HG03565 (cell line): ENCODE measurements around the gene FRS2.

ENCODE experiments used
- ATAC-seq: cut with Tn5 transposase; IDR thresholded peaks from one replicate; pipeline ENCODE4 v1.9.1; 2021; ENCODE audit warnings: mild to moderate bottlenecking, moderate library complexity; ENCODE audit not compliant: unreplicated experiment

FRS2 gene

DNA sequence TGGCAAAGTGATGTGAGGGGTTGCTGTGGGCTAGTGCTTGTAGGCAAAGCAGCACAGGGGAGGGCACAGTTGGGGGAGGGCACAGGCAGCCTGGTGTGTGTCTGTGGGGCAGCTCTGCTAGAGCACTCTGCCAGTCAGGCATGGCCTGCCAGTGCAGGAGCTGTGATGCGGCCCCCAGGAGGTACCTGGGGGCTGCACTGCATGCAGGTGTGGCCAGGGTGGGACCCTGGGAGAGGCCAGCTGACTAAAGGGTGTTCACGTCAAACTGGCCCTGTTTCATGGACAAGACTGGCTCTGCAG is 54.1 kb downstream of the FRS2 start:
- ATAC-seq, result no peak

DNA sequence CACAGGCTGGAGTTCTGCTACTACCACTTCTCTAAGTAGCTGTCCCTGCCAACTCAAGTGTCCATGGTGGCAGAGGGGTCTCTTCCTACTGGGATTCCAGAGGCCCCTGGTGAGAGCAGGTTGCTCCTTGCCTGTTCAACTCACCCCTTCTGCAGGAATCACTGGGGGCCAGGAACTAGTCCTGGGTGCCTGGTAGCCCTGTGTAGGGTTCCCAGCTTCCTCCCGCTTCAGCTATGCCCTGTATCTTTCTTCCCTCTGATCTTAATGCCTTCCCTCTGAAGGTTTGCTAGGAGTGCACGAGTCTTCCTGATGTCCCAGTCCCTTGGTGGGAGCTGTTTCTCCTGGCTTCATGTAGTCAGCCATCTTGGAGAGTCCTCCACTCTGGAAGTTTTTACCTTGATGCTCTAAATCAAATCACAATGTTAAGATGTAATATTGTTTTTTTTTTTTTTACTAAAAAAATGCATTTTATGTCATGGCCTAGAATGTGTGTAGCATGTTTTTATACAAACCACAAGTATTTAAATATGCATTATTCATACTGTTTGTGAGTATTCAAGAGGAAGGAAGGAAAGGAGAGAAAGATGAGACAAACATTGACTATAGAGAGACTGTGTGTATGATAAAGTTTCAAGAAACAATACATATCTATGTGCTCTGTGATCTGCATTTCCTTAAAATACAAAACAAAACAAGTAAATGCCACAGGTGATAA is 54.7 kb downstream of the FRS2 start:
- no peak for ATAC-seq

DNA sequence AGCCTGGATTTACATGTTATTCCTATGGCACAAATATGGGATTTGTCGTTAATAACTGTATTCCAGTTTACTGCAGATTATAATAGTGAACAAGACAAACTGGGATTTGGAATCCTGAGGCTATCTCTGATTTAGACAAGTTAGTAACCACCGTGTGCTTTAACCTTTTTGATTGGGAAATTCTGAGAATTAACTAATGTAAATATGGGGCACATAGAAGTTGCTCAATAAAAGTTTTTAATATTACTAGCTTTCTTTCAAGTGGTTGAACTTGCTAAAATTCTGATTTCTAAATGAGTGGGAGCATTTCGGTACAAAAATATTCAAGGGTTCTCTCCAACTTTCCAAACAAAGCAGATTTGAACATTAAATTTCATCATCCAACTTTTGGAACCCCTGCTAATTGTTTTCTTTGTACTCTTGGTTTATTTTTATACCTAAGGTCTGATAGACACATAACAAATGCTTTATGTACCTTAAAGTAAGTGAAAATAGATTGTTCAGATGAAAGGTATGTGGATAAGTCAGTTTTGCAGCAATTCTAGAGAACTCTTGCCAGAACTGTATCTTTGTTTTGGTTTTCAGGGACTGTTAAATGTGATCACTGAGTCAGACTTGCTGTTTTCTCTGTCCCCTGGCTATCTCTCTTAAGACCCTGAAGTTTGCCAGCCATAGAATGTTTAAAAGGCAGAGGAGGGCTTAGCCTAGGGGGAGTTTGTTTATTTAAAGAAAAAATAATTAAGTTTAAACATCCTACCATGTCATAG is 57.5 kb downstream of the FRS2 start:
- no peak for ATAC-seq

DNA sequence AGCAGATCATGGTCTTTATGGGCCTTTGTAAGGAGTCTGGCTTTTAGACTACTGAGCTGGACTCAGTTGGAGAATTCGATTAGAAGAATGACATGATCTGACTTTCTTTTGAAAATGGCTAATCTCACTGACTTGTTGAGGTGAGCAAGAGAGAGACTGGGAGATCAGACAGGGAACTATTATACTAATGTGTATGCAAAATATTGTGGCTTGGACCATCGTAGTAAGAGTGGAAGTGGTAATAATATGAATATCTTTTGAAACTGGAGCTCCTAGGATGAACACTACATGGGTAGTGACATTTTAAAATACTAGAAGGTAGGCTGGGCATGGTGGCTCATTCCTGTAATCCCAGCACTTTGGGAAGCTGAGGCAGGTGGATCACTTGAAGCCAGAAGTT is 58.8 kb downstream of the FRS2 start:
- no peak for ATAC-seq

DNA sequence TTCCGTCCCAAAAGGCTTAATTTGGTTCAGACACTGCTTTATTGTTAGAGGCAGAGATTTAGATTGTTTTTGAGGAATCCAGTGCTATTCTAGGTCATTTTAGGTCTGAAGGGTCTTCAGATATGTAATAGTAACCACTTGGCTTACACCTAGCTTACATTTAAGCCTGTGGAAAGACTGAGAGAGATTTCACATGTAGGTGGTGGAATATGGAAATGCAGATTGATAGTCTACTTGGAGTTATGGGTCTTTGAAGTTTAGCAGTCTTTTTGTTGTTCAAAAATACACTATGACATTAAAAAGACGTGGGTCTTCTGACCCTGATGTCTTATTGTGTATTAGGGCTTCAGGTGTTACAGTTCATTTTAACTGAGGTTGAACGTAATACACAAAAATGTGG is 63.7 kb downstream of the FRS2 start:
- no peak for ATAC-seq

DNA sequence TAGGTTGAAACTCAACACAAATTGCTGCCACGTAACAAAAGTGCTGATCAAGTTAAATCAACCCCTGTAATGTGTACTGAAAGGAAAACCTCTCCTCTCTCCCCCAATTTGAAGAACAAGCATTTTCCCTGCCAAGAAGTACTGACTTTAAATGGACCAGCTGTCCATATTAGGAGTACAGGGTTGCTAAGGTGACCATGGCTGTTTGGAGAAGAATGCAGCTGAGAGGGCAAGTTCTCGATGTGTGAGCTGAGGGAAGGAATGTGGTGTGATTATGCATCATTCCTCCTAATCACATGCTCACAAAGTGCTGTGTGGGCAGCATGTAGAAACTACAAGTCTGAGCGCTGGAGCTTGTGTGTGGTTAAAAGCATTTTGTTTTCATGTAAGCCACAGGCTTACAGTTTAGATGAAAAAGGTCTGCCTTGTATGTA is 64.2 kb downstream of the FRS2 start:
- peak; percentile 94 for ATAC-seq

DNA sequence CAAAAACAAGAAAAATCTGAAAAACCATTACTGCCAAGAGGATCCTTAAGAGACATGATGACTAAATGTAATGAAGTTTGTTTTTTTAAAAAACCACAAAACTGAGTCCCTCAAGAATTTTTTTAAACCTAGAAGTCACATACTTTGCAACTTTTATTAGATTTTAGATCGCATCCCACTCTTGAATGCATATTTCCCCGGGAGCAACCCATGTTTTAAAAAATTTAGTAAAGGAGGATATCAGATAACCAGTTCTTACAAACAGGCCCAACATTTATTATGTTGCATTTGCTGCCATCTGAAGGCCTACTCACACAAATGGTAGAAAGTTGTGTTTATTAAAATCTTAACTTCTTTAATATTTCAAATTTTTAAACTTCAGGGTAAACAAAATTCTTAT is 70.8 kb downstream of the FRS2 start:
- ATAC-seq, result no peak

DNA sequence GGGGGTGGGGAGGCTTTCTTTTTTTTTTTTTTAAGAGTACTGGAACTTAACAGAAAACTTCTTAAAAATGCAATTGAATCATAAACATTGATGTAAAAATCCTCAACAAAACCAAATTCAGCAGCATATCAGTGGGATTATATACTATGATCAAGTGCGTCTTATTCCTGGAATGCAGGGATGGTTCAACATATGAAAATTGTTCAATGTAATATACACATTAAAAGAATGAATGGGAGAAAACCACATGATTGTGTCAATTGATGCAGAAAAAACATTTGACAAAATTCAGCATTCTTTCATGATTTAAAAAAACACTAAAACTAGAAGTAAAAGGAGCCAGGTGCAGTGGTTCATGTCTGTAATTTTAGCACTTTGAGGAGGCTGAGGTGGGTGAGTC is 73.9 kb downstream of the FRS2 start:
- ATAC-seq, result no peak

DNA sequence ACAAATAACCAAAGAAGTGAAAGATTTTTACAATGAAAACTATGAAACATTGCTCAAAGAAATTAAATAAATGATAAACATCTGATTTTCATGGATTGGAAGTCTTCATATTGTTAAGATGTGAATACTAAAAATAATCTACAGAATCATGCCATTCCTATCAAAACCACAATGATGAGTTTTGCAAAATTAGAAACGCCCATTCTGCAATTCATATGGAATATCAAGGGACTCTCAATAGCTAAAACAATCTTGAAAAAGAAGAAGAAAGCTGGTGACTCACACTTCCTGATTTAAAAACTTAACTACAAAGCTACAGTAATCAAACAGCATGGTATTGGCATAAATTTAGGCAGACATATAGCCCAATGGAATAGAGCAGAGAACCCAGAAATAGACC is 74.9 kb downstream of the FRS2 start:
- ATAC-seq, result no peak

DNA sequence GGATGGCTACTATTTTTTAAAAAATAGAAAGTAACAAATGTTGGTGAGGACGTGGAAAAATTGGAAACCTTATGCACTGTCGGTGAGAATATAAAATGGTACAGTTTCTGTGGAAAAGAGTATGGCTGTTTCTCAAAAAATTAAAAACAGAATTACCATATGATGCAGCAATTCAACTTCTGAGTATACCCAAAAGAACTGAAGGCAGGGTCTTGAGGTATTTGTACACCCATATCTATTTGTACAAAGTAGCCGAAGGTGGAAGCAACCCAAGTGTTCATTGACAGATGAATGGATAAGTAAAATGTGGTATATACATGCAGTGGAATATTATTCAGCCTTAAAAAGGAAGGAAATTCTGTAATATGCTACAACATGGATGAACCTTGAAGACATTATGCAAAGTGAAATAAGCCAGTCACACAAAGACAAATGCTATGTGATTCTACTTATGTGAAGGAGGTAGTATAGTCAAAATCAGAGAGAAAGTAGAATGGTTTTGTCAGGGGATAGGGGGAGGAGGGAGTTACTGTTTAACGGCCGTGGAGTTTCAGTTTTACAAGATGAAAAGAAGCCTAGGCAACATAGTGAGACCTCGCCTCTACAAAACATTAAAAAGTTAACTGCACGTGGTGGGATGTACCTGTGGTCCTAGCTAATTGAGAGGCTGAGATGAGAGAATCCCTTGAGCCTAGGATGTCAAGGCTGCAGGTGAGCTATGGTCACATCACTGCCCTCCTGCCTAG is 76.7 kb downstream of the FRS2 start:
- peak; percentile 67 for ATAC-seq

DNA sequence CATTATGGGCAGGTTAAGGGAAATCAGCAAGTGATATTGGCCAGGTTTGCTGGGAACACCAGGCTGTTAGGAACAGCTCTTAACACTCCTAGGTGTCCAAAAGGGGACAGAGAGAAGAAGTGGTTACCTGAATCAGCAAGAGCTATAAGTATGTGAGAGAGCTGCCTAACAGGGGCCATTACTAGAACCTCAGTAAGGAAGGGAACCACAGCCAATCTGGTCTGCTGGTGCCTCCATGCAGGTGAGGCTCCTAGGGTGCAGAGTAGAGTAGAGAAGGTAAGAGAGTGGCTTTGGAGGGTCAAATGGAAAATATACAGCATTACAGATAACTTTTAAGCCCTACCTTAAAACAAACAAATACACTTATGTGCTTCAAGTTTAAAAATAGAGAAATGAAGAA is 78.5 kb downstream of the FRS2 start:
- ATAC-seq, result no peak

DNA sequence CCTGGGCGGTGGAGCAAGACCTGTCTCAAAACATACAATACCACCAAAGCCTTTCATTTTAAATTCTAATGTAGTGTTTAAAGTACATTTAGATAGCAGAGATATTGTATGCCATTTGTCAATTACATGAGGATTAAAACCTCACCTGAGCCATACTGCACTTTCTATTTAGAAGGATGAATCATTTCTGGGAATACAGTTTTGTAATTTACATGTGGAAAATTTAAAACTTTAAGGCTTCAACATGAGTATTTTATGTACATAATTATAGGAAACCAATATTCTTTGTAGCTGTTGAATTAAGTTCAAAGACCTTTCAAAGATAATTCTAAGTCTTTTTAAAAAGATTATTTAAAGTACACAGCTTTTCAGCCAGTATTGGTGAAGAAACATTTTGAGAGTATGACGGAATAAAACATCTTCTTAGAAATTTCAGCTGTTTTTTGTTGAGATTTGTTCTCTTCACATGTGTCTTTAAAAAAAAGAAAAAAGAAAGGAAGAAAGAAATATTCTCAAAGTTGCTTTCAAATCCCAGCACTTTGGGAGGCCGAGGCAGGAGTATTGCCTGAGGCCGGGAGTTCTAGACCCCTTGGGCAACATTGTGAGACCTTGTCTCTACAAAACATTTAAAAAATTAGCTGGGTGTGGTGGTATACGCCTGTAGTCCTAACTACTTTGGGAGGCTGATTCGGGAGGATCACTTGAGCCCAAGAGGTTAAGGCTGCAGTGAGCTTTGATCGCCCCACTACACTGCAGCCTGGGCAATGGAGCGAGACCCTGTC is 80.6 kb downstream of the FRS2 start:
- ATAC-seq, result no peak

DNA sequence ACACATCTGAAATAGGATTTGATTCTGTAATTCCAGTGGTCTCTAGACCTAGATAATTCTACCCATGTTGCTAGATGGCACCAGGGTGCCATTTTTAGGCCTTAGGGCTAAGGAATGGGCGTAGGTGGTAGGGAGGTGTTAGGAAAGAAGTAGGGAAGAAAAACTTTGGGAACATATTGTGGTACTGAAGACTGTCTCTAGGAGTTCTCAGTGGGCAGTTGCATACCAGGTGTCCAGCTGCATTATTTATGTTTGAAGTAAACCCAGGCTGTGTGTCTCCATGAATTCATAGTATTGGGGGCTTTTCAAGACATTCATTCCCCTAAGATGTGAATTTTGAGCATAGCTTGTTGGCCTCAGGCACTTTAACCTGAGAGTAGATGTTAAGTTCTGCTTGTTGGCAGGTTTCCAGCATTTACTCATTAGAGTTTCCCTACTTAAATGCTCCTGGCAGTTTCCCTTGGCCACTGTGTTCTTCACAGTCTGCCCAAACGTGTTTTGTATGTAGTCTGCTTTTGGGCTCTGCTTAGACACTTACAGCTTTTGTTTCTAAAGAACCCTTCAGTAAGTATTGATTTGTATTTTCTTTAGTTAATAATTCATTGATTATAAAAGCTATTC is 83.5 kb downstream of the FRS2 start:
- no peak for ATAC-seq

DNA sequence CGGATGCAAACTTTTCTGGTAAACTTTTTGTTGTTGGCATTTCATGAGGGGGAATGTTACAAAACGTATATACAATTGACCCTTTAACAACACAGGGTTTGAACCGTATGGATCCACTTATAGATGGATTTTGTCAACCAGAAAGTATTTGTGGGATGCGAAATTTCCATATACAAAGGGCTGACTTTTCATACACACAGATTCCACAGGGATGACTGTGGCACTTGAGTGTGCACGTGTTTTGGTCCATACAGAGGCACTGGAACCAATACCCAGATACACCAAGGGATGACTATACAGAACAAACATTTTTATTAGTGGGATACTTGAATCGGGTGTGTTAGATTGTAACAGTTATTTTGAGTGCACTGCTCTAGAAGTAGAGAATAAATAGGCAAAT is 85.3 kb downstream of the FRS2 start:
- no peak for ATAC-seq

DNA sequence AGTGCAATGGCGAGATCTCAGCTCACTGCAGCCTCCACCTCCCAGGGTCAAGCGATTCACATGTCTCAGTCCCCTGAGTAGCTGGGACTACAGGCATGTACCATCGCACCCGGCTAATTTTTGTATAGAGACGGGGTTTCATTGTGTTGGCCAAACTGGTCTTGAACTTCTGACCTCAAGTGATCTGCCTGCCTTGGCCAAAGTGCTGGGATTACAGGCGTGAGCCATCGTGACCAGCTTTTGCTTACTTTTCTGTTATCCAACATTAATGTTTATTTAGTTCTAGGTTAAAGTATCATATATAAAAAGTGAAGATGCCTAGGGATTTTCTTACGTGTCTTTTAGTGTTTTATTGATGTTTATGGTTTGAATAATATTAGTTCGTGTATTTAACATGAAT is 86.2 kb downstream of the FRS2 start:
- no peak for ATAC-seq

DNA sequence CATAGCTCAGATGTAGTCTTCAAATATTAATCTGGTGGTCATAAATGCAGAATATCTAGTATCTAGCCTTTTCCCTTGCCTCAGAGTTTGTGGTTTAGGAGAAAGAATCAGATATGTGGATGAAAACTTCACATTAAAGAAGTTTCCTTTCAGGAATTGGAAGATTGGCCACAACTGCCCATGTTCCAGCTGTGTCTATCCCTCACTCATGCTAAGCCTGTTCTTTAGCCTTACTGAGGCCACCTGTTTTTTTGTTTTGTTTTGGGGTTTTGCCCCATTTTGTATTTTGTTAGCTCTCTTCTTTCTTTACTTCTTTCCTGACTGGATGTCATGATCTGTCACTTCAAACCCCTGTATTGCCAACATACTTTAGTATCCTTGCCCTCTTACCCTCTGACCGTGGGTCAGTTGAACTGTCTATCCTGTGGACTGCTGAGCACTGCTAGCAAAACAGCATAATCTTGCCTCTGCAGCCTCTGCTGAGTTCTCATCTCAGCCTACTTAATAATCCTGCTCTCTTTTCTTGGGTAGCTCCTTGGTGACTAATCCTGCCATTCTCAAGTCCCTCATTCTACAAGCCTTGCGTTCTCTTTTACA is 93.1 kb downstream of the FRS2 start:
- no peak for ATAC-seq

DNA sequence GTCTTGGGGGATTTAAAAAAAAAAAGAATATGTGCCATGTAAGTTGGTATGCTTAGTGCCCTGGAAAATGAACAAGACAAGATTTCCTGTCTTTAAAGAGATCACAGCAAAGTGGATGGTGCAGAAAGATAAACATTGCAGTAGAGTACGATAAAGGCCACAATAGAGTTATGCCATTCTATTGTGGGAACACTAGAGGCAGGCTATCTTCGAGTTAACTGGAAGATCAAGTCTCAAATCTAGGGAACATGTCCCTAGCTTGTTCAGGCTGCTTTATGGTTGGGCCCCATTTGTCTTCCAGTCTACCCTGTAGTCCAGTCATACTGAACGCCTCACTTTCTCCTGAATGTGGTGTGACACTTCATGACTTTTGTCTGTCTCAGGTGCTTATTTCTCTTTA is 96.4 kb downstream of the FRS2 start:
- no peak for ATAC-seq

DNA sequence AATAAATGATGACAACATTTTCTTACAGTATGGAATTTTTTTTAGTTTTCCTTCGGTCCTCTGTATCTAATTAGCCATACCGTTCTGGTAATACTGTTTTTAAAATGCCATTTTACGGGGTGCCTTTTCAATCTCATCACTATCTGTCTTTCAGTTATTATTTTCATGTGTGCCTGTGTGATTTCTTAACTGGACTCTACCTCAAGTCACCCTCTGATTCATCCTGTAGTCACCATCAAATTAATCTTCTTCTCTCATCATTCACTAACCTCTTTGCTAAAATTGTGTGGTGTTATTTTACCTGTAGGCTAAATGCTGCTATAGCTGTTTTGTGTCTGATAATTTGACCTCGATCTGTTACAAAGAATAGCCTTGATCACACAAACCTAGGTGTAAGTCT is 99.0 kb downstream of the FRS2 start:
- no peak for ATAC-seq

DNA sequence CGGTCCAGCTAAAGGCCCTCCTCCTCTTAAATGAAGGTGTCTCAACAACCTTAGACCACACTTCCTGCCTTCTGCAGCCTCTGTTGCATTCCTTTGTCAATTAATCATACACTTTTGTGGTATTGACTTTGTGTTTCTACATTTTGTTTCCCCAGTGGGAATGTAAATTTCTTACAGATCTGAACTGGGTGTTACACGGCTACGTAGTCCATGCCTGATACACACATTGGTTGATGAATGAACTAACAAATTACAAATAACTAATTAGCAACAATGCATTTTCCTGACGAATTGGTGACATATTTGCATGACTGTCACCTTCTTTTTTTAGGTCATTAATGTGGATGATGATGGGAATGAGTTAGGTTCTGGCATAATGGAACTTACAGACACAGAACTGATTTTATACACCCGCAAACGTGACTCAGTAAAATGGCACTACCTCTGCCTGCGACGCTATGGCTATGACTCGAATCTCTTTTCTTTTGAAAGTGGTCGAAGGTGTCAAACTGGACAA is 99.9 kb downstream of the FRS2 start:
- ATAC-seq, result no peak
